Omental fat pad (tissue), 4 donors: ENCODE results near the gene TBC1D13. TPM values are rescaled to one million over a fixed set of nuclear protein-coding genes. Genes with fewer than 3 reads are reported as not detected.

Experiments
- ATAC-seq: fragments of 150-250 bp; one replicate; pipeline ENCODE4 v1.9.1; 2016; ENCODE audit warnings: mild to moderate bottlenecking, moderate library complexity; ENCODE audit not compliant: low FRiP score
- DNase-seq: peaks from one replicate; pipeline ENCODE4 v3.0.0-alpha.2; 2019; ENCODE audit warnings: low spot score
- total RNA-seq, 4 donors: library from RNA; depleted of rRNA; stranded (reverse); fragments of >200 nt; gene quantifications; one replicate each; pipeline ENCODE4 v1.1.0, GENCODE V29; 2016
- TF ChIP-seq, protein P1 (sequence below), 3 donors: fragments of 450-650 bp; IDR thresholded peaks; one replicate each; pipeline ENCODE4 v1.5.1; 2016 to 2017; ENCODE audit warnings: antibody characterized with exemption in 3 of 3, mild to moderate bottlenecking in 3 of 3, moderate library complexity in 2 of 3

TBC1D13 gene
- total RNA-seq, 4 donors from 2014 or later: 12.1 to 21.4 (median 14.9) TPM

DNA sequence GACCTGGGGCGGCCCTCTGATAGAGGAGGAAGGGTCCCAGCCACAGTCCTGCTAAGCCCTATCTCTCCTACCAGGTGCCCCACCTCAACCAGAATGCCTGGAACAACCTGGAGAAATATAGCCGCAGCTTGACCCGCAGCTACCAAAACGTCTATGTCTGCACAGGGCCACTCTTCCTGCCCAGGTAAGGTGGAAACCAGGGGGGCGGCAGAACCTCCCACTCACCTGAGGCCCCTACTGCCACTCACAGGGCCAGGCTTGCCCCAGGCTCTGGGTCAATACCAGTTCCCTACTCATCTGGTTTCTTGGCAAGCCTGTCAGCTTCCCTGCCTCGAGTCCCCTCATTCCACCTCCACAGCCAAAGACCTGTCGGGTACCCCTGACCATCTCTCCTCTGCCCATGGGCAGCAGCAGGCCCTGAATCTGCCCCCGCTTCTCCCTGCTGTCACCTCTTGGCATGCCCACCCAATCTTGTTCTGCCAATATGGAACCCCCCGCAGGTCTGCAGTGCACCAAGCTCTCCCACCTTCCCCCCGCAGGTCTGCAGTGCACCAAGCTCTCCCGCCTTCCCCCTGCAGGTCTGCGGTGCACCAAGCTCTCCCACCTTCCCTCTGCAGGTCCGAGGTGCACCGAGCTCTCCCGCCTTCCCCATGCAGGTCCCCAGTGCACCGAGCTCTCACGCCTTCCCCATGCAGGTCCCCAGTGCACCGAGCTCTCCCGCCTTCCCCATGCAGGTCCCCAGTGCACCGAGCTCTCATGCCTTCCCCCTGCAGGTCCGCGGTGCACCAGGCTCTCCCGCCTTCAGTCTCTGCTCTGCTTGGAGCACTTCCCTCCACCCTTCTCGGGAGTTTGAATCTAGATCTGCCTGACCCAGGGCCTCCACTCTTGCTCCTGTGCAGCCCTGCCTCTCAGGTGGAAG lies 33.9 kb downstream of the TBC1D13 start:
- TF ChIP-seq, protein P1, sequence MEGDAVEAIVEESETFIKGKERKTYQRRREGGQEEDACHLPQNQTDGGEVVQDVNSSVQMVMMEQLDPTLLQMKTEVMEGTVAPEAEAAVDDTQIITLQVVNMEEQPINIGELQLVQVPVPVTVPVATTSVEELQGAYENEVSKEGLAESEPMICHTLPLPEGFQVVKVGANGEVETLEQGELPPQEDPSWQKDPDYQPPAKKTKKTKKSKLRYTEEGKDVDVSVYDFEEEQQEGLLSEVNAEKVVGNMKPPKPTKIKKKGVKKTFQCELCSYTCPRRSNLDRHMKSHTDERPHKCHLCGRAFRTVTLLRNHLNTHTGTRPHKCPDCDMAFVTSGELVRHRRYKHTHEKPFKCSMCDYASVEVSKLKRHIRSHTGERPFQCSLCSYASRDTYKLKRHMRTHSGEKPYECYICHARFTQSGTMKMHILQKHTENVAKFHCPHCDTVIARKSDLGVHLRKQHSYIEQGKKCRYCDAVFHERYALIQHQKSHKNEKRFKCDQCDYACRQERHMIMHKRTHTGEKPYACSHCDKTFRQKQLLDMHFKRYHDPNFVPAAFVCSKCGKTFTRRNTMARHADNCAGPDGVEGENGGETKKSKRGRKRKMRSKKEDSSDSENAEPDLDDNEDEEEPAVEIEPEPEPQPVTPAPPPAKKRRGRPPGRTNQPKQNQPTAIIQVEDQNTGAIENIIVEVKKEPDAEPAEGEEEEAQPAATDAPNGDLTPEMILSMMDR (IDR thresholded peaks at IDR 0.05): no peak
- no peak for DNase-seq
- no peak for ATAC-seq

DNA sequence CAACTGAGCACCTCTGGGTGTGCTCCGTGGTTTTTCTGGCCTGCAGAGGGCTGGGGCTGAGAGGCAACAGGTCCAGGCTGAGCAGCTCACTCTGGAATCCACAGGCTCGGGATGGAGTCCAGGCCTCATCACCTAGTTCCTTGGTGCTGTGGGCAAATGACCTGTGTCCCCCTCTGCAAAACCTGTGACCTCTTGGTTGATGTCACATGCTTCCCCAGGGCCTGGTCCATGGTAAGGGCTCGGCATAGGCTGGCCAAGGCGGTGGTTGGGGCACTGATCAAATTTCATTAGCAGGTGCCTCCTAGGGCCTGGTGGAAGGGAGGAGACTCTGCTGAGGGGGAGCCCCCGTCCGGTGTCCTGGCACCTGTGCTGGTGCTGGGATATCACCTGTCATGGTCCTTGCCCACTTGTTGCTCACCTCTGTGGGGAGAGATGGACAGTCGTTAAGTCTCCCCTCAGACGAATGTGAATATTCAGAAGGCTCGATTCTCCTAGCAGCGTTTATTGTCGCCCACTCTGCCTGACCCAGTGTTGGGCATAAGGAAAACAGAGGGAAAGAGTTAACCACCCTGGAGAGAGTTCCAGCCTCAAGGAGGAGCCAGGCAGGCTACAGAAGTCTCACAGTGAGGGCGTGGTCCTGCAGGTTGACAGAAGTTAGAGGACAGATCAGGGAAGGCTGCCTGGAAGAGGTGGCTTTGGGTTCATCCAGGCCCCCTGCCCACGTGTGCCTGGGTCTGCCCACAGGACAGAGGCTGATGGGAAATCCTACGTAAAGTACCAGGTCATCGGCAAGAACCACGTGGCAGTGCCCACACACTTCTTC lies 34.7 kb downstream of the TBC1D13 start:
- ATAC-seq: no peak
- TF ChIP-seq, protein P1 (IDR thresholded peaks at IDR 0.05): no peak
- no peak for DNase-seq

DNA sequence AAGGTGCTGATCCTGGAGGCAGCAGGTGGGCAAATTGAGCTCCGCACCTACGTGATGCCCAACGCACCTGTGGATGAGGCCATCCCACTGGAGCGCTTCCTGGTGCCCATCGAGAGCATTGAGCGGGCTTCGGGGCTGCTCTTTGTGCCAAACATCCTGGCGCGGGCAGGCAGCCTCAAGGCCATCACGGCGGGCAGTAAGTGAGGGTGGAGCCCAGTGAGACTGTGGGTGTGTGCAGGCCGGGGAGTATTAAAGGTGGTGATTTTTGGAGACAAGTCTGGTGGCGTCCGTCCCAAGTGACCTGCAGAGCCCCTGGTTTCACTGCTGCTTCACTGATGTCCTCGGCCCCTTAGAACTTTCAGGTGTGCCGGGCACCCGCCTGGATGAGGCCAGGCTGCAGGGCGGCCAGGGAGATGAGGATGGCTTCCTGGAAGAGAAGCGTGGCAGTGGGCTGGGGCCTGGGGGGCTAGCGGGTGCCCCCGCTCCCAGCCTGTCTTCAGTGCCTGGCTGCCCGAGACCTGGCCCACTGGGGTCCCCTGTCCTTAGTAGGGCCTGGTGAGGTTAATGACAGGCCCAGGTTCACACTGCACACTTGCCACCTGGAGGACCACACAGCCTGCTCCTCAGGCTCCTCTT lies 35.5 kb downstream of the TBC1D13 start:
- ATAC-seq: no peak
- TF ChIP-seq, protein P1 (IDR thresholded peaks at IDR 0.05): no peak
- no peak for DNase-seq

DNA sequence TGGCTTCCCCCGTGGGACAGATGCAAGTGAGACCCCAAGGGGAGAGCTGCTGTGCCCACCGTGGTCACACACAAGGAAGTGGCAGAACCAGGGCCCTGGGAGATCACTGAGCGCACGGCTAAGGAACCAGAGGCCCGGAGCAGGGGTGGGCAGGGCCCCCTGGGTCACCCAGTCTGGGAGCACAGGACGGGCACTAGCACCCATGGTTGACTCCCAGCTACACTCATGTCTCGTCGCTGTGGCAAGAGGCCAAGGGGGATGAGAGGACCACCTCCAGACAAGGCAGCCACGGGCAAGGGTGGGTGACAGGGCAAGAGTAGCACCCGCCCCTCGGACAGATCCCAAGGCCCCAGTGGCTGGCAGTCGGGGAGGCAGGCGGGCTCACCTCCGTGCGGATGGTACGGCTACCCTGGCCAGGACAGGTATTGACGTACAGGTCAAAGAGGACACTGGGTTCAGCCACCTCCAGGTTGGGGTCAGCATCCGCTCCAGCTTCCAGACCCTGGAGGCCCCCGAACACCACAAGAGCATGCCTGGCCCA lies 36.4 kb downstream of the TBC1D13 start:
- no peak for ATAC-seq
- TF ChIP-seq, protein P1 (IDR thresholded peaks at IDR 0.05): no peak

DNA sequence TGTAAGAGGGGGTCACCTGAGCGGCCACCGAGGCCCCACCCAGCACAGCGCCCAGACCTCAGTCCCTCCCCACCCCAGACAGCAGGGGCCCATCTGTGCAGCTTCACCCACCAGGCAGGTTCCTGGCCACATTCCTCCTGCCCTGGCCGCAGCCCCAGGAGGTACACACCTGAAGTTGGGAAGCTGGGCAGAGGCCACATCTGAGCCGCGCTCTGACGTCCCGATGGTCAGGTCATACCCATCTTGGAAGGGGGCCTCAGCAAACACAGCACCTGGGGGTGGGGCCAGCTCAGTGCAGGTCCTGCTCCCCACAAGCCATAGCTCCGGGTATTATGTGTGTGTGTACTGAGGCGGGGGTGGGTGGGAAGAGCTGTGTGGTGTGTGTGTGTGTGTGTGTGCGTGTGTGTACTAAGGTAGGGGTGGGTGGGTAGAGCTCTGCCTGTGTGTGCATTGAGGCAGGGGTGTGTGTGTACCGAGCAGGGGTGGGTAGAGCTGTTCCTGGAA lies 36.9 kb downstream of the TBC1D13 start:
- DNase-seq (no peak), ATAC-seq (no peak)
- TF ChIP-seq, protein P1 (IDR thresholded peaks at IDR 0.05): no peak

More for the DNA sequence above, 36.4 kb downstream of the TBC1D13 start:
- DNase-seq: no peak

DNA sequence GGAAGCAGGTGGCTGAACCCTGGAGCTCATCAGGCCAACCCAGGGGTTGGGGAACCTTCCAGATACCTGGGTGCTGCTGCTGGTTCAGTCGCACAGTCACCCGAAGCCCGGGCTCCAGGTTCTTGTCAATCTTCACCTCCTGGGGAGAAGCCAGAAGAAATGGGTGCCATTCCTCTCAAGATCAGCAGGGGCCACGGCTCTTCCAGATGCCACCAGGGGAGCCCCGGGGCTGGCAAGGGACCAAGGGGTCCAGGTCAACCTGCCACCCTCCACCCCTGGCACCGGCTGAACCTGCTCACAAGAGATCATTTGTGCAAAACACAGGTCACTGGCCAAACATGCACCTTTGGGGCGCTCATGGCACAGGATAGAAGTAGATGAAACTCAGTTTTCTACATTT lies 37.9 kb downstream of the TBC1D13 start:
- DNase-seq: no peak

More for the DNA sequence above, 37.9 kb downstream of the TBC1D13 start:
- ATAC-seq: no peak
- TF ChIP-seq, protein P1 (IDR thresholded peaks at IDR 0.05): no peak
